Measurements from ENCODE around the gene OS9.

The OS9 gene

DNA sequence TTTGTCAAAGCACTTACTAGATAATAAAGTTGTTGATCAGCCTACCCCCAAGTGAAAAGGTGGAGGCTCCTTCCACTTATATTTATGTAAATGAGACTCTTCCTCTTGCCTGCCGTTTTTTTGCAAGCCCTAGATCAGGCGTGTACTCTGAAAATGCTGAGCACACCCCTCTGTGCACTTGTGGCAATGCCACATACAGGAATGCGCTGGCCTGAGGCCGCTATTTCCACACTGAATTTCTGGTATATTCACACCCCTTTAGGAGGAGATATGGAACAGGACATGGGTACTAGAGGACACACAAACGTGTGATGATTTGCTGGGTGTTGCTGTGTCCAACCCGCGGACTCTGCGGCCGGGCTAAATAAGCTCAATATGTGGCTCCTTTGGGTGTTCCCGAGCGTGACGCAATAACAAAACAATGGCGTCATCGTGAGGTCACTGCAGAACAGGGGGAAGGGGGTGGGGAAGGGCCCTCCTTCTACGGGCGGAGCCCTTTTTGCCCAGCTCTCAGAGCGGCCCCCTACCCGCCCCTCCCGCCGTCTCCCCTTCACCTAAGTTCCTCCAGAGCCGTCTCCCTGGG lies 50.4 kb downstream of the OS9 start:
- Mint-ChIP-seq H3K27me3 (no peaks in the 10 kb centered on the region), H3K27ac (peak overlapping the region; percentile 92), H3K9me3 (no peaks in the 10 kb centered on the region), H3K36me3 (ENCODE audit: low read depth) (peaks cover 36% of the 10 kb centered on the region), H3K4me3 (peak overlapping the region; percentile 90), H3K4me1 (ENCODE audit: low read depth) (peaks cover 66% of the 10 kb centered on the region)

DNA sequence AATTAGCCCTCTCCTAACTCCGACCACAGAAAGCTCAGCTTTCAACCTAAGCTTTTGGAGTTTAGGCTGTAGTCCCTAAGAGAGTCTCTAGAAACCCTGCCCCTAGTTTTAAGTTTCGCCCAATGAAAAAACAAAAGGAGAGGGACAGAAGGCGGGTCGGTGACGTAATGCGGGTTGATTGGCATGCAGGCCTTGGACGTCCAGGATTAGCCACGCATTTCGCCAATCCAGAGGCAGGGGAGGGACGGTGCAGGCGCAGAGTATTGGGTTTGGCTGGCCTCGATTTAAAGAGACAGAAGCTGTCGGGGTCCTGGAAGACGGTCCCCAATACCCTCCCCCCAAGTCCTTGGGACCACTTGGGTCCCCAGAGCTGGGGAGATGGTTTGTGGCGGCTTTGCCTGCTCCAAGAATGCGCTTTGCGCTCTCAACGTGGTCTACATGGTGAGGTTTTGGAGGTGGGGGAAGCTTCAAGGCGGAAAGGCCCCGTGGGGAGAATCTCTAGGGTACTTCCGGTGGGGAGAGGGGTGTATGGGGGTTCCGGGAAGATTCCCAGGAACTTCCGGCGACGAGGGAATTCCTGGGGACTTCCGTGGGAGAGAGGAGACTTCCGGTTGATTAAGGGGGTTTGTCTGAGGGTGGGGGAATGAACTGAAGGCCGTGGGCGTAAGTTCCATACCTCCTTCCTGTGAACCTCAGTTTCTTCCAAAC lies 51.0 kb downstream of the OS9 start, which contains the start of gene TSPAN31:
TSPAN31 (plus strand) TSS at position 263 of the 708 bp plus-strand sequence; CDS start at position 379, 116 bp downstream.
- Mint-ChIP-seq H3K4me3 (peak within 1 kb of the TSS; percentile 90), H3K9me3 (no peaks in the 10 kb centered on the region), H3K27me3 (no peaks in the 10 kb centered on the region), H3K27ac (peak within 1 kb of the TSS; percentile 92), H3K4me1 (ENCODE audit: low read depth) (peaks cover 62% of the 10 kb centered on the region), H3K36me3 (ENCODE audit: low read depth) (peaks cover 37% of the 10 kb centered on the region)

DNA sequence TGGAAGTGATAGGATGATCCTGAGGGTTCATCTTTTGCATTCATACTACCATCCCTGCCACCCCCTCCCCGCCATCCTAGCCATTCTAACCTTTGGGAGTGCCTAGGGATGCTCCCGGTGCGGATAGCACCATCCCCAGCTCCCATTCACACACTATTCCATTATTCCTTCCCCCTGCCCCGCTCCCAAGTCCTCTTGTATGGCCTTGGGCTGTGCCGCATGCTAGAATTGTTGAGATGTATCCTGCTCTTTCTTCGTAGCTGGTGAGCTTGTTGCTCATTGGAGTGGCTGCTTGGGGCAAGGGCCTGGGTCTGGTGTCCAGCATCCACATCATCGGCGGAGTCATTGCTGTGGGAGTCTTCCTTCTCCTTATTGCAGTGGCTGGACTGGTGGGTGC lies 51.6 kb downstream of the OS9 start:
- no peaks in the 10 kb centered on the region for H3K27me3 Mint-ChIP-seq
- peaks cover 61% of the 10 kb centered on the region for H3K4me1 Mint-ChIP-seq (ENCODE audit: low read depth)
- H3K4me3 Mint-ChIP-seq = peak overlapping the region; percentile 90

GRCh38 chr12:57746025-57746424 lies 52.1 kb downstream of the OS9 start:
- H3K36me3 Mint-ChIP-seq (ENCODE audit: low read depth) = peaks cover 48% of the 10 kb centered on the region
- no peaks in the 10 kb centered on the region for H3K9me3 Mint-ChIP-seq
- H3K27me3 Mint-ChIP-seq = no peaks in the 10 kb centered on the region
- H3K27ac Mint-ChIP-seq = peak overlapping the region; percentile 92
- H3K4me3 Mint-ChIP-seq = peak overlapping the region; percentile 90
- H3K4me1 Mint-ChIP-seq (ENCODE audit: low read depth) = peaks cover 61% of the 10 kb centered on the region

More for the DNA sequence above, 51.6 kb downstream of the OS9 start:
- H3K27ac Mint-ChIP-seq = peak overlapping the region; percentile 92
- peaks cover 42% of the 10 kb centered on the region for H3K36me3 Mint-ChIP-seq (ENCODE audit: low read depth)
- no peaks in the 10 kb centered on the region for H3K9me3 Mint-ChIP-seq

GRCh38 chr12:57749061-57749460 lies 55.1 kb downstream of the OS9 start:
- peaks cover 58% of the 10 kb centered on the region for H3K36me3 Mint-ChIP-seq (ENCODE audit: low read depth)
- no peak overlapping the region for H3K4me3 Mint-ChIP-seq
- H3K27ac Mint-ChIP-seq = peak overlapping the region; percentile 28
- H3K4me1 Mint-ChIP-seq (ENCODE audit: low read depth) = peaks cover 72% of the 10 kb centered on the region
- H3K27me3 Mint-ChIP-seq = no peaks in the 10 kb centered on the region
- no peaks in the 10 kb centered on the region for H3K9me3 Mint-ChIP-seq

GRCh38 chr12:57750561-57751431 lies 56.9 kb downstream of the OS9 start:
- peaks cover 62% of the 10 kb centered on the region for H3K4me1 Mint-ChIP-seq (ENCODE audit: low read depth)
- H3K27me3 Mint-ChIP-seq = no peaks in the 10 kb centered on the region
- H3K27ac Mint-ChIP-seq = peak overlapping the region; percentile 97
- H3K9me3 Mint-ChIP-seq = no peaks in the 10 kb centered on the region
- peak overlapping the region; percentile 96 for H3K4me3 Mint-ChIP-seq
- peaks cover 54% of the 10 kb centered on the region for H3K36me3 Mint-ChIP-seq (ENCODE audit: low read depth)

DNA sequence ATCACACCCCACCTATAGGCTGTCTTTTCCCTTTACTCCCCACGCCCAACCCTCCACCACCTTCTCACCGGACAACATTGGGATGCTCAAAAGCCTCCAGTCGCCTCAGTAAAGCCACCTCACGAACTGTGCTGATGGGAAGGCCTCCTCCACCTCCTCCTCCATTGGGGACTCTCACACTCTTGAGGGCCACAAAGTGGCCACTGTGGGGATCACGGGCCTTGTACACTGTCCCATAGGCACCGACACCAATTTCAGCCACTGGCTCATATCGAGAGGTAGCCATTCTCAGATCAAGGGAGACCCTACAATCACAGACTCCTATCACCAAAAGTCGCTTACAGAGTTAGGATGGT lies 57.5 kb downstream of the OS9 start:
- peaks cover 60% of the 10 kb centered on the region for H3K4me1 Mint-ChIP-seq (ENCODE audit: low read depth)
- H3K9me3 Mint-ChIP-seq = no peaks in the 10 kb centered on the region
- peak overlapping the region; percentile 96 for H3K4me3 Mint-ChIP-seq
- peaks cover 50% of the 10 kb centered on the region for H3K36me3 Mint-ChIP-seq (ENCODE audit: low read depth)
- H3K27me3 Mint-ChIP-seq = no peaks in the 10 kb centered on the region
- peak overlapping the region; percentile 97 for H3K27ac Mint-ChIP-seq

DNA sequence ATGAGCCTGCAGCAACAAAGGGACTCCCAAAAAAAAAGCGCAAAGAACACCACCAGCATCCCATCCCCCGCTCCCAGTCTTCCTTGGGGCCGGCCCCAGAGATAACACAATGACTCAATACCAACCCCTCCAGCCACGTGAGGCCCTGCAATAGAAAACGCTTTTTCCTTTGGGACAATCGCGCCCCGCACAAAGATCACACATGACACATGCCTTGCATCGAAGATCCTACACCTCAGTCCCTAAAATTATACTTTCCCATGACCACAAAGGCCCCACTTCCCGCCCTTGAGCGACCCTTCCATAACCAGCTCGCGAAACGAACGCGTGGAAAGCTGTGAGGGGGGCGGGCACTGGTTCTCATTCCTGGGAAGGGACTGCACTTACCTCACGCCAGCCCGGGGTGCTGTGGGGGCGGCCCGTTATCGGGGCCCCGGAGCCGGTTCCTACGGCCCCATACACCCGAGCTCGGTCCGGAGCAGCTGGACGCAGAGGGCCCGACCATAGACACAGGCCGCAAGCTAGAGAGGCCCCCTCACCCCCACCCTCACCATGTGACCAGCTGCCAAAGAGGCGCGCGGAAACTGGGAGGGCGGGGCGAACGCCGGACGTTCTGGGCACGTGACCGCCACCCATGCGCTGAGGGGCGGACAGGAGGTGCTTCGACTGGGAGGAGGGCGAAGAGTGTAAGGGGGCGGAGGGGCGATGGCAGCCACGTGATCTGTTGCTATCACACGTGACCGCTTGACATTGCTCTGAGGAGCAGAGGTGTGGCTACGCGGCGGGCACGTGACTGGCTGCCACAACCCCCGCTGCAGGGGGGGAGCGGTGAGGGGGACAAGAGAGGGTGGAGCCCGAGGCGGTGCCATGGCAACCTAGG lies 58.1 kb downstream of the OS9 start, which contains the start of gene CDK4:
CDK4 (minus strand) TSS at position 523 of the 880 bp plus-strand sequence. CDS start 593 bp downstream, outside the sequence.
- H3K27me3 Mint-ChIP-seq = no peaks in the 10 kb centered on the region
- peak within 1 kb of the TSS; percentile 96 for H3K4me3 Mint-ChIP-seq
- H3K4me1 Mint-ChIP-seq (ENCODE audit: low read depth) = peaks cover 63% of the 10 kb centered on the region
- H3K36me3 Mint-ChIP-seq (ENCODE audit: low read depth) = peaks cover 44% of the 10 kb centered on the region
- peak within 1 kb of the TSS; percentile 97 for H3K27ac Mint-ChIP-seq
- H3K9me3 Mint-ChIP-seq = no peaks in the 10 kb centered on the region

DNA sequence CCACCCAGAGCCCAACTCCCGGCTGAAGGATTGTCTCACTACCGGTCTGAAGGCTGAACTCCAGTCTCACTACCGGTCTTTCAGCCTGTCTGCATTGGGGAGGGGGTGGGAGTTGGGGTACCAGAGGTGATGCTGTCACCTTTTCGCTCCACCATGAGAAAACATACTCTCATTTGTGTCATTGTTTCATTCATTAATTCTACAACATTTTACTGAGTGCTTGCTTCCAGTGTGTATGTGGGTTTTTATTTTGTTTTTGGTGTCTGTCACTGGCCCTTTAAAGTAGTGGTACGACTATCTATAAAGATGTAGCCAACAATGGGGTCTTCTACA lies 58.7 kb downstream of the OS9 start:
- peaks cover 60% of the 10 kb centered on the region for H3K4me1 Mint-ChIP-seq (ENCODE audit: low read depth)
- no peaks in the 10 kb centered on the region for H3K27me3 Mint-ChIP-seq

GRCh38 chr12:57753756-57754337 lies 59.9 kb downstream of the OS9 start:
- H3K27me3 Mint-ChIP-seq = no peaks in the 10 kb centered on the region
- peaks cover 29% of the 10 kb centered on the region for H3K36me3 Mint-ChIP-seq (ENCODE audit: low read depth)
- H3K4me3 Mint-ChIP-seq = peak overlapping the region; percentile 96
- H3K4me1 Mint-ChIP-seq (ENCODE audit: low read depth) = peaks cover 60% of the 10 kb centered on the region
- H3K9me3 Mint-ChIP-seq = no peaks in the 10 kb centered on the region
- H3K27ac Mint-ChIP-seq = peak overlapping the region; percentile 56

More for the DNA sequence above, 58.7 kb downstream of the OS9 start:
- Mint-ChIP-seq H3K9me3 (no peaks in the 10 kb centered on the region), H3K4me3 (peak overlapping the region; percentile 96), H3K36me3 (ENCODE audit: low read depth) (peaks cover 39% of the 10 kb centered on the region), H3K27ac (peak overlapping the region; percentile 97)

GRCh38 chr12:57754411-57755193 lies 60.7 kb downstream of the OS9 start, which contains the start of gene MARCHF9:
MARCHF9 (plus strand) TSS chr12:57755103; CDS start chr12:57755529, 426 bp downstream.
- Mint-ChIP-seq H3K4me3 (peak within 1 kb of the TSS; percentile 83), H3K27ac (peak within 1 kb of the TSS; percentile 79), H3K9me3 (no peaks in the 10 kb centered on the region), H3K4me1 (ENCODE audit: low read depth) (peaks cover 59% of the 10 kb centered on the region), H3K36me3 (ENCODE audit: low read depth) (peaks cover 27% of the 10 kb centered on the region), H3K27me3 (no peaks in the 10 kb centered on the region)

- Mint-ChIP-seq H3K4me1 (ENCODE audit: low read depth) (peaks cover 61% of the 10 kb centered on the region), H3K36me3 (ENCODE audit: low read depth) (peaks cover 30% of the 10 kb centered on the region), H3K27me3 (no peaks in the 10 kb centered on the region), H3K9me3 (no peaks in the 10 kb centered on the region), H3K27ac (no peak overlapping the region), H3K4me3 (no peak overlapping the region)
These were observed 61.2 kb downstream of the OS9 start for GRCh38 chr12:57755194-57755453.

Measured in stimulated activated naive CD8-positive, alpha-beta T cell treated with anti-CD3 and anti-CD28 coated beads, Interleukin-15, Interleukin-2, amounts not matched to agents 100 ng/mL and 50 ng/mL, for 24 hours (primary cell).